ENCODE measurements around the gene SRSF4.
"Not testable (repeated sequence)": the region's sequence is repeated elsewhere in the genome, so short reads cannot be mapped to it uniquely, and the experiment has no call there.

The SRSF4 gene

GRCh38 chr1:29119121-29119929 is 62.4 kb downstream of the SRSF4 start:
- no peak for DNase-seq
- in situ Hi-C loops (cut with MboI; ENCODE audit: low pct_unique_long_range_greater_than_20kb, low sequenced_read_pairs): no loop called here

- in situ Hi-C loops (cut with MboI; ENCODE audit: low pct_unique_long_range_greater_than_20kb, low sequenced_read_pairs): no loop called here
- no peak for DNase-seq
These were observed 64.3 kb downstream of the SRSF4 start for GRCh38 chr1:29117381-29117780.

- in situ Hi-C loops (cut with MboI; ENCODE audit: low pct_unique_long_range_greater_than_20kb, low sequenced_read_pairs): no loop called here
- no peak for DNase-seq
These were observed 67.0 kb downstream of the SRSF4 start for GRCh38 chr1:29114654-29115053.

GRCh38 chr1:29113413-29114117 is 68.1 kb downstream of the SRSF4 start:
- in situ Hi-C loops (cut with MboI; ENCODE audit: low pct_unique_long_range_greater_than_20kb, low sequenced_read_pairs): no loop called here
- DNase-seq: no peak

- in situ Hi-C loops (cut with MboI; ENCODE audit: low pct_unique_long_range_greater_than_20kb, low sequenced_read_pairs): no loop called here
- DNase-seq: no peak
These were observed 68.8 kb downstream of the SRSF4 start for GRCh38 chr1:29112705-29113412.

DNA sequence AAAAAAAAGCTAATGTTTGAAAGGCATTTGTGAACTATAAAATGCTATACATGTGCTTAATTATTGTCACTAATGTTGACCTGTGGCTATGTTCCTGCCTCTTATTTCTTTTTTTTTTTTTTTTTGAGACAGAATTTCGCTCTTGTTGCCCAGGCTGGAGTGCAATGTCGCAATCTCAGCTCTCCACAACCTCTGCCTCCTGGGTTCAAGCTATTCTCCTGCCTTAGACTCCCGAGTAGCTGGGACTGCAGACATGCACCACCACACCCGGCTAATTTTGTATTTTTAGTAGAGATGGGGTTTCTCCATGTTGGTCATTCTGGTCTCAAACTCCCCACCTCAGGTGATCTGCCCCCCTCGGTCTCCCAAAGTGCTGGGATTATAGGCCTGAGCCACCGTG is 73.7 kb downstream of the SRSF4 start:
- DNase-seq; in situ Hi-C loops (cut with MboI; ENCODE audit: low pct_unique_long_range_greater_than_20kb, low sequenced_read_pairs): not testable (repeated sequence)

- no peak for DNase-seq
These were observed 75.9 kb downstream of the SRSF4 start for GRCh38 chr1:29105822-29106221.

GRCh38 chr1:29100487-29100886 is 81.2 kb downstream of the SRSF4 start:
- DNase-seq: no peak
- in situ Hi-C loops (cut with MboI; ENCODE audit: low pct_unique_long_range_greater_than_20kb, low sequenced_read_pairs): no loop called here

More at GRCh38 chr1:29105822-29106221, 75.9 kb downstream of the SRSF4 start:
- in situ Hi-C loops (cut with MboI; ENCODE audit: low pct_unique_long_range_greater_than_20kb, low sequenced_read_pairs): no loop called here

- no peak for DNase-seq
- in situ Hi-C loops (cut with MboI; ENCODE audit: low pct_unique_long_range_greater_than_20kb, low sequenced_read_pairs): no loop called here
These were observed 82.4 kb downstream of the SRSF4 start for GRCh38 chr1:29099286-29099685.
